Thoracic aorta (tissue), 2 donors: ENCODE data around the gene OR2T2. TPM values are rescaled to one million over a fixed set of nuclear protein-coding genes. Genes with fewer than 3 reads are reported as not detected.
"Not testable (repeated sequence)": the region's sequence is repeated elsewhere in the genome, so short reads cannot be mapped to it uniquely, and the experiment has no call there.

ENCODE experiments used
- ATAC-seq: fragments of 150-250 bp; one replicate; pipeline ENCODE4 v1.8.0; 2017; ENCODE audit warnings: low read depth; ENCODE audit not compliant: insufficient number of reproducible peaks, low FRiP score
- DNase-seq: peaks from one replicate; pipeline ENCODE4 v3.0.0-alpha.2; 2020; ENCODE audit warnings: low spot score
- H3K27ac ChIP-seq, 2 donors: fragments of 200-600 bp; sonication (generic); 1 replicate in 1 of 2; 2 replicates in 1 of 2; pipeline ENCODE4 v1.5.1; 2016; ENCODE audit warnings: mild to moderate bottlenecking in 2 of 2, moderate library complexity in 2 of 2
- H3K27me3 ChIP-seq: fragments of 200-600 bp; sonication (generic); replicated peaks from 2 replicates; pipeline ENCODE4 v1.6.0; 2016; ENCODE audit warnings: mild to moderate bottlenecking; ENCODE audit not compliant: insufficient read depth
- H3K36me3 ChIP-seq: fragments of 200-600 bp; sonication (generic); one replicate; pipeline ENCODE4 v1.5.1; 2016
- H3K4me1 ChIP-seq, 2 donors: fragments of 200-600 bp; sonication (generic); 1 replicate in 1 of 2; 2 replicates in 1 of 2; pipeline versions ENCODE4 v1.5.1 to v1.6.0; 2016; ENCODE audit warnings: low read depth in 2 of 2, mild to moderate bottlenecking in 1 of 2; ENCODE audit not compliant: control insufficient read depth in 1 of 2
- H3K4me3 ChIP-seq: fragments of 200-600 bp; sonication (generic); 2 replicates; pipeline ENCODE4 v1.5.1; 2016; ENCODE audit warnings: mild to moderate bottlenecking
- H3K9me3 ChIP-seq: fragments of 200-600 bp; sonication (generic); 2 replicates; pipeline ENCODE4 v1.5.1; 2016
- total RNA-seq, 2 donors: library from RNA; depleted of rRNA; stranded (reverse); fragments of >200 nt; gene quantifications; one replicate each; pipeline versions ENCODE4 v1.1.0 to v1.2.3, GENCODE V29; 2016

The OR2T2 gene
- total RNA-seq, 2 donors from 2014 or later, result not detected

GRCh38 chr1:248442500-248443277, 2.7 kb upstream of the OR2T2 start:
- H3K9me3 ChIP-seq, H3K36me3 ChIP-seq, ATAC-seq, H3K27ac ChIP-seq, H3K4me1 ChIP-seq, H3K27me3 ChIP-seq, DNase-seq, H3K4me3 ChIP-seq: not testable (repeated sequence)

DNA sequence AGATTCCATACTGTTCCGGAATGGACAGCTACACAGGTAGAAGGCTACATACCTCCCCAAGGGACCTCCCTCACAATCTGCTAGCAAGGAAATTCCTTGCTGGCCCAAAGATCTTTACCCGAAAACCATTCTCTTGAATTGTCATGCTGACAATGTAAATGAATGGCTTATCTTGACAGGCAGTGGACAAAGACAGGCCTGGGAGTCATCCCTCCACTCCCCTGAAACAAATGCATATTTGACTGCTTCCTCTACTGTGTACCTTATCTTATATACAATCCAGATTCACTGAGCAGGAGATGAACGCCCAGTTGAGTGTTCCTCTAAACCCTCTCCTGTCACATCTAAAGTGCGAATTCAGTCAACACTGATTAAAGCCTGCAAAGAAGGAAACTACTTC, 834 bp upstream of the OR2T2 start:
- not testable (repeated sequence) for H3K27me3 ChIP-seq, H3K4me1 ChIP-seq, H3K27ac ChIP-seq, H3K36me3 ChIP-seq, ATAC-seq, DNase-seq, H3K4me3 ChIP-seq, H3K9me3 ChIP-seq

DNA sequence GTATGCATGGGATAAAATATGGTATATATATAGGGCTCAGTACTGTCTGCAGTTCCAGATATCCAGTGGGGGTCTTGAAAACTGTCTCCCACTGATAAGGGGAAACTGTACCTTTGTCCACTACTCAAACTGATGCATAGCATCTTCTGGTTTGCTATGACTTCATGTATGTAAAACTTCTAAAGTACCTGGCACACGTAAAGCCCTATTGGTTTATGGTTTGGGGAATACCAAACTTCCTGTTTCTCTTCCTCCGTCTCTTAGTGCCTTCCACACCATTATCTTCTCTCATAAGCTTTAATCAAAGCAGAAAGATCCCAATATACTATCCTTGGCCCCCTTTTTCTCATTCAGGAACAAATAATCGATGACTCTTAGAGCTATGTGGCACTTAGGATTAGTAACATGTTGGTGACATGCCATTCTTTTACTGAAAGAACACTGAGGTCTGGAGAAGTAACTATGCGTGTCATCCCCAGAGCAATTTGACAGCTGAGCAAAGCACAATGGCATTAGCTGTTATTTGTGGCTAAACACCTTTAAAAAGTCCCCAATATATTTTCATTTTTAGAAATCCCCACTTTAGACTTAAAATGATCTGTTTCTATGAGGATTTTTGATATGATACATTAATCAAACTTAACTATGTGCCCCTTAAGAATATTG, 3.1 kb downstream of the OR2T2 start:
- DNase-seq, H3K27ac ChIP-seq, H3K9me3 ChIP-seq, H3K4me1 ChIP-seq, H3K36me3 ChIP-seq, ATAC-seq, H3K4me3 ChIP-seq, H3K27me3 ChIP-seq: not testable (repeated sequence)

DNA sequence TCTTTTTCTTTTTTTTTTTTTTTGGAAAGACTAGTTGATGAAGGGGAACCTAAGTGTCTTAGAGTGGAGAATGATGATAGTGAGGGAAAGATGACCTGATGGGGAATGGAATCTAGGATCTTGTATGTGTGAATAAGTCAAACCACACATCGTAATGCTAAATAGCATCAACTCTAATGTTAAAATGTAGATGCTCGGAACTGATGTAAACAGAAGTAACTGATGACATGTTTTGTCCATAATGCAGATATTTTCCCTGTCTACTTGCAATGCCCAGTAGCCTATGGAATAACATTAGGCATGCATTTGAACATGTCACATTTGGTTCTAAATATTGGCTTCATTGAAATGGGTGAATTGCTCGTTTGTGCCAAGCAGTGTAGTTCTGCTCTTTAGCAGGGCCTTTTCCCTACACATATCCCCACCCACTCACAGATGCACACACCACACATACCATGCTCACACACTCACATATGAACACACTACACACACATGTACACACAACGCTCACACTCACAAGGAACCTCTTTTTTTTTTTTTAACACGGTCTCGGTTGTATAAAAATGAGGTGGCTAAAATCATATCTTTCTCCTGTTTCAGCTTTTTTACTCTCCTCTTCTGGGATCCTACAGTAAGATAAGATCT, 4.5 kb downstream of the OR2T2 start:
- not testable (repeated sequence) for H3K9me3 ChIP-seq, DNase-seq, H3K27ac ChIP-seq, H3K36me3 ChIP-seq, H3K4me3 ChIP-seq, H3K4me1 ChIP-seq, H3K27me3 ChIP-seq, ATAC-seq

DNA sequence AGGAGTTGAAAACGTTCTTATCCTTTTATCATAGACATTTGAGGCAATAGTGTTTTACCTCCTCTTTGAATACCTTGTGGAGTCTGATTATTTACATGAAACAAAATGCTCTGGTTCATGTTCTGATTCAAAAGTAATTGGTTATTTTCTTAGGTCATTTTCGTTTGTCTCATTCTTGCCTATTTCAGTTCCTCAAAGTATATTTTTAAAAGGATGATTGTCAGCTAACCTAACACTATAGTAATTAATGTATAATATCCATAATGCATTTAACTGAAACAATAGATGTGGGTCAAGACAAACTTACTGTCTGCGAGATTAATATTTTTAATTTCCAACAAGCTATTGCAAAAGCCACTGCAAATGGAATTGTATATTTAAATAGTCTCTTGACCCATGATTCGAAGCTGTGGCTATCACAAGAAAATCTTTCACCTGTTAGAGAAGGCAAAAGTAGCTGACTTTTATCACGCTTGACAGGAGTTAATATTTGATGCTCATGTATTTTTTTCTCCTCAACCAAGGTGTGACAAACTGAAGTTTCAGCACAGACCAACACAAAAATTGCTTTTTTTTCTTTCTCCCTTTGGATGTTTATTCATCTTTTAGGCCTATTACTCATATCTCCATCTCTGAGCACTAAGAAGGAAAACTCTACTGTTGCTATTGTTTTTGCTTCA, 5.2 kb downstream of the OR2T2 start:
- ATAC-seq, H3K4me1 ChIP-seq, H3K27ac ChIP-seq, H3K4me3 ChIP-seq, DNase-seq, H3K27me3 ChIP-seq, H3K36me3 ChIP-seq, H3K9me3 ChIP-seq: not testable (repeated sequence)

- not testable (repeated sequence) for ATAC-seq, H3K36me3 ChIP-seq, H3K9me3 ChIP-seq, H3K4me3 ChIP-seq, DNase-seq, H3K4me1 ChIP-seq, H3K27me3 ChIP-seq, H3K27ac ChIP-seq
Observed at GRCh38 chr1:248453619-248454018, 8.2 kb downstream of the OR2T2 start.

DNA sequence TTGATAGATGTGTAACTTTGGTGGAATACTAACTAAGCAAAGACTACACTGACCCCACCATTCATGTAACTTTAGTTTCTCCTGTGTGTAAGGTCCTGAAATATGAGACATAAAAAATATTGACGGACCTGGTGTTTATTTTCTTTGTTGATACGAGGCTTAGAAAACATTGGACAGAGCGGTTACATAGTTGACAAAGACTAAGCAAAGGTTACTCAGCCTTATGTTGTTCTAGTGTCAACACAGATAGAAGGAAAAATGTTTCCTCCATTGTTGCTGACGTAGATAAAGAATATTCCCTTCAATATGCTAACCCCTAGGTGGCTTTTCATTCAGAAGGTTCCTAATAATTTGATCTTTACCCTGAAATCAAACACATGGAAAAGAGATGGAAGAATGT, 9.6 kb downstream of the OR2T2 start:
- H3K36me3 ChIP-seq, H3K27me3 ChIP-seq: not testable (repeated sequence)

DNA sequence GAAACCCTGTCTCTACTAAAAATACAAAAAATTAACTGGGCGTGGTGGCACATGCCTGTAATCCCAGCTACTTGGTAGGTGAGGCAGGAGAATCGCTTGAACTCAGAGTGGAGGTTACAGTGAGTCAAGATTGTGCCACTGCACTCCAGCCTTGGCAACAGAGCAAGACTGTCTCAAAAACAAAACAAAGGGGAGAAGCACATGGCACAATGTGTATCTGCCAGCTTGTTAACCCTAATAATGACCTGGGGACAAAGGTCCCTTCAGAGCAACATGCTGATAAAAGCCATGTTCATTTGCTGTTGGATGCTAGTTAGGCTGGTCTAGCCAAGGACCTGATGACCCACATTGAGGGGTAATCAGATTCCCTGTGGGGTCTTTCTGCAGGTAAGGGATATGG, 11.2 kb downstream of the OR2T2 start:
- ATAC-seq, H3K36me3 ChIP-seq, DNase-seq, H3K4me1 ChIP-seq, H3K27ac ChIP-seq, H3K9me3 ChIP-seq, H3K27me3 ChIP-seq, H3K4me3 ChIP-seq: not testable (repeated sequence)

More for the DNA sequence above, 9.6 kb downstream of the OR2T2 start:
- not testable (repeated sequence) for H3K4me1 ChIP-seq, DNase-seq, H3K4me3 ChIP-seq, H3K27ac ChIP-seq, H3K9me3 ChIP-seq, ATAC-seq

- not testable (repeated sequence) for H3K27me3 ChIP-seq, DNase-seq, H3K27ac ChIP-seq, H3K36me3 ChIP-seq, H3K9me3 ChIP-seq, H3K4me1 ChIP-seq, H3K4me3 ChIP-seq, ATAC-seq
Observed at GRCh38 chr1:248459117-248459516, 13.7 kb downstream of the OR2T2 start.
